HepG2 (cell line): ENCODE data around the gene CAPZA1. TPM values are rescaled to one million over a fixed set of nuclear protein-coding genes. Genes with fewer than 3 reads are reported as not detected.

ENCODE experiments used
- MXD4 ChIP-seq: IDR thresholded peaks from 2 replicates; pipeline ENCODE4 v1.6.1; 2016; ENCODE audit warnings: mild to moderate bottlenecking, missing biosample characterization, missing genetic modification reagents
- NFKB2 ChIP-seq: sonication (generic); formaldehyde crosslinking; IDR thresholded peaks from 2 replicates; pipeline ENCODE4 v1.4.0; 2020; ENCODE audit warnings: missing genetic modification reagents, borderline replicate concordance
- NONO ChIP-seq, 2 experiments: fragments of 450-650 bp in 1 of 2; sonication (generic) in 1 of 2; formaldehyde crosslinking in 1 of 2; IDR thresholded peaks in 1 of 2; conservative IDR thresholded peaks in 1 of 2; 2 replicates each; pipeline versions ENCODE4 v1.6.1 to v1.8.0; 2017 to 2022; ENCODE audit warnings: mild to moderate bottlenecking in 1 of 2, missing genetic modification reagents in 1 of 2, moderate library complexity in 1 of 2
- PHF5A ChIP-seq: IDR thresholded peaks from one replicate; pipeline ENCODE4 v1.6.1; 2018; ENCODE audit warnings: low read depth, missing genetic modification reagents; ENCODE audit not compliant: unreplicated experiment
- POLR2AphosphoS5 ChIP-seq: IDR thresholded peaks from 2 replicates; pipeline ENCODE4 v1.6.1; 2012; ENCODE audit warnings: low read depth, low read length
- SNAI1 ChIP-seq: sonication (generic); formaldehyde crosslinking; IDR thresholded peaks from 2 replicates; pipeline ENCODE4 v1.5.0; 2020; ENCODE audit warnings: mild to moderate bottlenecking, missing genetic modification reagents, borderline replicate concordance
- SP5 ChIP-seq: IDR thresholded peaks from 2 replicates; pipeline ENCODE4 v1.6.1; 2016; ENCODE audit warnings: low read depth, borderline replicate concordance
- TBP ChIP-seq: sonication (generic); formaldehyde crosslinking; IDR thresholded peaks from 2 replicates; pipeline ENCODE4 v1.5.0; 2020; ENCODE audit warnings: missing genetic modification reagents
- XRCC5 ChIP-seq: fragments of 200-400 bp; formaldehyde crosslinking; optimal IDR thresholded peaks from 2 replicates; pipeline ENCODE3; 2017; ENCODE audit warnings: mild to moderate bottlenecking, low read length
- ZC3H13 ChIP-seq: sonication (generic); formaldehyde crosslinking; IDR thresholded peaks from 2 replicates; pipeline ENCODE4 v1.8.1; 2023; ENCODE audit warnings: mild to moderate bottlenecking, missing genetic modification reagents, moderate library complexity
- ZNF101 ChIP-seq: sonication (generic); formaldehyde crosslinking; IDR thresholded peaks from 2 replicates; pipeline ENCODE4 v1.4.0; 2020; ENCODE audit warnings: mild to moderate bottlenecking, low read depth, missing genetic modification reagents, borderline replicate concordance
- ZNF3 ChIP-seq: IDR thresholded peaks from 2 replicates; pipeline ENCODE4 v1.7.0; 2017; ENCODE audit warnings: inconsistent platforms
- ZNF431 ChIP-seq: sonication (generic); formaldehyde crosslinking; IDR thresholded peaks from 2 replicates; pipeline ENCODE4 v1.9.0; 2022; ENCODE audit warnings: missing genetic modification reagents, low read depth, mild to moderate bottlenecking, borderline replicate concordance
- ZNF674 ChIP-seq: sonication (generic); formaldehyde crosslinking; IDR thresholded peaks from 2 replicates; pipeline ENCODE4 v1.5.0; 2020; ENCODE audit warnings: low read depth, mild to moderate bottlenecking, missing genetic modification reagents
- ZNF788 ChIP-seq: sonication (generic); formaldehyde crosslinking; IDR thresholded peaks from 2 replicates; pipeline ENCODE4 v1.5.0; 2020; ENCODE audit warnings: mild to moderate bottlenecking, missing genetic modification reagents, borderline replicate concordance
- polyA plus RNA-seq, 8 experiments: library from polyadenylated mRNA; depleted of rRNA in 3 of 8; stranded (reverse) in 7 of 8; unstranded in 1 of 8; fragments of >200 nt; fragmentation: Illumina TruSeq in 4 of 8; extraction: Trizol in 4 of 8; gene quantifications; 2 replicates each; pipeline versions ENCODE4 v1.2.1 to v1.2.3, GENCODE V29; 2011 to 2016; ENCODE audit warnings: low read depth in 4 of 8, missing spikeins in 1 of 8, mixed read lengths in 1 of 8; ENCODE audit not compliant: insufficient read depth in 1 of 8
- total RNA-seq, 5 experiments: library from RNA; depleted of rRNA; stranded (reverse); fragments of >200 nt; fragmentation: Illumina TruSeq; extraction: Trizol; gene quantifications; 2 replicates each; pipeline ENCODE4 v1.2.3, GENCODE V29; 2016; ENCODE audit warnings: low read depth in 1 of 5
- TF ChIP-seq, protein P1 (sequence below): sonication (generic); formaldehyde crosslinking; IDR thresholded peaks from 2 replicates; pipeline ENCODE4 v1.8.1; 2022; ENCODE audit warnings: low read depth, mild to moderate bottlenecking, missing genetic modification reagents
- TF ChIP-seq, protein P2 (sequence below), 2 experiments: sonication (generic) in 1 of 2; formaldehyde crosslinking in 1 of 2; IDR thresholded peaks; 2 replicates each; pipeline versions ENCODE4 v1.4.0 to v1.6.1; 2016 to 2020; ENCODE audit warnings: borderline replicate concordance in 1 of 2, low read depth in 1 of 2, mild to moderate bottlenecking in 1 of 2, missing genetic modification reagents in 1 of 2
- TF ChIP-seq, protein P3 (sequence below): sonication (generic); formaldehyde crosslinking; IDR thresholded peaks from 2 replicates; pipeline ENCODE4 v1.5.1; 2020; ENCODE audit warnings: missing genetic modification reagents, mild to moderate bottlenecking, borderline replicate concordance

CAPZA1 gene
- total and polyA plus RNA-seq, 2 of the 13 experiments (the other 11 are each of a cell fraction or from before 2014, with no cell fraction given), result 67.0 to 117 TPM

DNA sequence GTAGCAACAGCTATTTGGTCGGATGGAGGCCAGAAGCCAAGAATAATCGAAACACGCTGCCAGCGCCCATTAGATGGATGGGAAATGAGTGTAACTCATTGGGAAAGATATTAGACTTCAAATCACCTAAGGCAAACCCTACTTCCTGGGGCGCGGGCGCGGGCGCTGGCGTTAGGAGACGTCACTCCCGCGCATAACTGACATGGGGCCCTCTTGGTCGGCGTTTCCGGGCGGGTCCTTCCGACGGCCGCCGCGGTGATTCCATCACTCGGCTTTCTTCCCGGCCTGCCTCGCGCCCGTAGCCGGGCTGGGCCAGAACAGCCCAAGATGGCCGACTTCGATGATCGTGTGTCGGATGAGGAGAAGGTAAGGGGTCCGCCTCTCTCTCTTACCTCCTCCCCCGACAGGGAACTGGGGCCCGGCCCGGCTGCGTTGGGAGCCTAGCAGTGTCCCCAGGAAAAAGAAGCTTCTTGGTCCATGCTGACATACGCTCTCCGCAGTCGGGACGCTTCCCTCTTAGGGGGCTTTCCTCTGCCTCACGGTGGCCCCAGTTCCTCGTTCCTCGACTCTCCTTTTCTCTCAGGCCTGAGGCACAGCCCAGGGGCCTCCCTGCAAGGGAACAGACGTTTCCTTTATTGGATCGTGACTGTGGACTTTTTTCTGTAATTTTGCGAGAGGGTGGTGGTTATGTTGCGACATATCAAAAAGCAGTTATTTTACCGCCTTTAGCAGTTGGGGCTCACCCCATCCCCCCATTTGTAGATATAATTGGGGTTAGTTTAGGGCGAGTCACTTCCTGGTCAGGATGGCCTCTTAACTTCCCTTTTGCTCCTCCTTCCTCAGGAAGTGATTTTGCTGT, at the start of gene CAPZA1 (continued):
- TF ChIP-seq ZNF674 (CRISPR knock-in tag) (no peak), ZNF3 (CRISPR knock-in tag) (no peak), SNAI1 (peak; percentile 34; the same call in 1 of the 2 replicates), NONO (IDR thresholded peaks at IDR 0.05) (no peak), NONO (CRISPR knock-in tag; conservative IDR thresholded peaks at IDR 0.05) (peak; percentile 83), ZC3H13 (CRISPR knock-in tag) (peak; percentile 67), NFKB2 (peak; percentile 66; the same call in 1 of the 2 replicates), SP5 (CRISPR knock-in tag) (no peak), ZNF788 (CRISPR knock-in tag) (0 out of 2 replicates have a peak, but pooled peaks have one; percentile 32), TBP (no peak), ZNF431 (no peak), XRCC5 (peak; percentile 17), PHF5A (CRISPR knock-in tag) (peak; percentile 29), ZNF101 (CRISPR knock-in tag) (no peak), MXD4 (CRISPR knock-in tag) (no peak), POLR2AphosphoS5 (peak; percentile 92)
- TF ChIP-seq, protein P1, sequence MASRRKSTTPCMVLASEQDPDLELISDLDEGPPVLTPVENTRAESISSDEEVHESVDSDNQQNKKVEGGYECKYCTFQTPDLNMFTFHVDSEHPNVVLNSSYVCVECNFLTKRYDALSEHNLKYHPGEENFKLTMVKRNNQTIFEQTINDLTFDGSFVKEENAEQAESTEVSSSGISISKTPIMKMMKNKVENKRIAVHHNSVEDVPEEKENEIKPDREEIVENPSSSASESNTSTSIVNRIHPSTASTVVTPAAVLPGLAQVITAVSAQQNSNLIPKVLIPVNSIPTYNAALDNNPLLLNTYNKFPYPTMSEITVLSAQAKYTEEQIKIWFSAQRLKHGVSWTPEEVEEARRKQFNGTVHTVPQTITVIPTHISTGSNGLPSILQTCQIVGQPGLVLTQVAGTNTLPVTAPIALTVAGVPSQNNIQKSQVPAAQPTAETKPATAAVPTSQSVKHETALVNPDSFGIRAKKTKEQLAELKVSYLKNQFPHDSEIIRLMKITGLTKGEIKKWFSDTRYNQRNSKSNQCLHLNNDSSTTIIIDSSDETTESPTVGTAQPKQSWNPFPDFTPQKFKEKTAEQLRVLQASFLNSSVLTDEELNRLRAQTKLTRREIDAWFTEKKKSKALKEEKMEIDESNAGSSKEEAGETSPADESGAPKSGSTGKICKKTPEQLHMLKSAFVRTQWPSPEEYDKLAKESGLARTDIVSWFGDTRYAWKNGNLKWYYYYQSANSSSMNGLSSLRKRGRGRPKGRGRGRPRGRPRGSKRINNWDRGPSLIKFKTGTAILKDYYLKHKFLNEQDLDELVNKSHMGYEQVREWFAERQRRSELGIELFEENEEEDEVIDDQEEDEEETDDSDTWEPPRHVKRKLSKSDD, result peak; percentile 98
- TF ChIP-seq, protein P2, sequence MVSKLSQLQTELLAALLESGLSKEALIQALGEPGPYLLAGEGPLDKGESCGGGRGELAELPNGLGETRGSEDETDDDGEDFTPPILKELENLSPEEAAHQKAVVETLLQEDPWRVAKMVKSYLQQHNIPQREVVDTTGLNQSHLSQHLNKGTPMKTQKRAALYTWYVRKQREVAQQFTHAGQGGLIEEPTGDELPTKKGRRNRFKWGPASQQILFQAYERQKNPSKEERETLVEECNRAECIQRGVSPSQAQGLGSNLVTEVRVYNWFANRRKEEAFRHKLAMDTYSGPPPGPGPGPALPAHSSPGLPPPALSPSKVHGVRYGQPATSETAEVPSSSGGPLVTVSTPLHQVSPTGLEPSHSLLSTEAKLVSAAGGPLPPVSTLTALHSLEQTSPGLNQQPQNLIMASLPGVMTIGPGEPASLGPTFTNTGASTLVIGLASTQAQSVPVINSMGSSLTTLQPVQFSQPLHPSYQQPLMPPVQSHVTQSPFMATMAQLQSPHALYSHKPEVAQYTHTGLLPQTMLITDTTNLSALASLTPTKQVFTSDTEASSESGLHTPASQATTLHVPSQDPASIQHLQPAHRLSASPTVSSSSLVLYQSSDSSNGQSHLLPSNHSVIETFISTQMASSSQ (IDR thresholded peaks at IDR 0.05; ENCODE audit: low read depth), result no peak
- TF ChIP-seq, protein P2 (CRISPR knock-in tag; IDR thresholded peaks at IDR 0.05; ENCODE audit: borderline replicate concordance), result 0 out of 2 replicates have a peak, but pooled peaks have one; percentile 27
- TF ChIP-seq, protein P3, sequence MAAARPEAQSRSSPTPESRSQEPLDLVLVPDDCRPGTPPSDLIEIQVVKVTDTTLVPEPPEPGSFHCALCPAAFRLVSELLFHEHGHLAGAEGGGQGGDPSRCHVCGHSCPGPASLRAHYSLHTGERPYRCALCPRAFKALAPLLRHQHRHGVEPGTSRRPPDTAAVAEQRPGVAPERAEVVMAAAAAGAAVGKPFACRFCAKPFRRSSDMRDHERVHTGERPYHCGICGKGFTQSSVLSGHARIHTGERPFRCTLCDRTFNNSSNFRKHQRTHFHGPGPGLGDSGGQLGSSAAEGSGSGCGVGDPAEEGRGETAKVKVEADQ (CRISPR knock-in tag), result no peak
